Chondrocyte (in vitro differentiated cells): ENCODE data around the gene POLD1. TPM values are rescaled to one million over a fixed set of nuclear protein-coding genes. Genes with fewer than 3 reads are reported as not detected.

Source experiments
- DNase-seq: peaks from one replicate; pipeline ENCODE4 v3.0.0; 2021; ENCODE audit warnings: mixed read lengths, low spot score
- H3K27ac Mint-ChIP-seq: one replicate; pipeline ENCODE4 v1.8.0; 2021; ENCODE audit warnings: mild to moderate bottlenecking, moderate library complexity, mixed read lengths; ENCODE audit not compliant: unreplicated experiment
- H3K27me3 Mint-ChIP-seq: 2 replicates; pipeline ENCODE4 v1.8.0; 2021; ENCODE audit warnings: low read depth, mixed read lengths
- H3K36me3 Mint-ChIP-seq: 2 replicates; pipeline ENCODE4 v1.8.0; 2021; ENCODE audit warnings: low read depth, mixed read lengths
- H3K4me1 Mint-ChIP-seq: 2 replicates; pipeline ENCODE4 v1.8.0; 2021; ENCODE audit warnings: low read depth, mild to moderate bottlenecking, mixed read lengths
- H3K4me3 Mint-ChIP-seq: one replicate; pipeline ENCODE4 v1.8.0; 2021; ENCODE audit warnings: mild to moderate bottlenecking, moderate library complexity, mixed read lengths; ENCODE audit not compliant: unreplicated experiment
- H3K9me3 Mint-ChIP-seq: 2 replicates; pipeline ENCODE4 v1.8.0; 2021; ENCODE audit warnings: low read depth, mixed read lengths
- total RNA-seq: library from RNA; stranded (reverse); gene quantifications from 3 replicates; pipeline ENCODE4 v1.2.1, GENCODE V29; 2021
- TF ChIP-seq, protein P1 (sequence below): fragments of 200-600 bp; sonication (generic); IDR thresholded peaks from 2 replicates; pipeline ENCODE4 v1.5.0; 2021; ENCODE audit warnings: antibody characterized with exemption, mild to moderate bottlenecking, moderate library complexity

The POLD1 gene
- total RNA-seq, 1 donor from 2014 or later: 15.8 TPM

DNA sequence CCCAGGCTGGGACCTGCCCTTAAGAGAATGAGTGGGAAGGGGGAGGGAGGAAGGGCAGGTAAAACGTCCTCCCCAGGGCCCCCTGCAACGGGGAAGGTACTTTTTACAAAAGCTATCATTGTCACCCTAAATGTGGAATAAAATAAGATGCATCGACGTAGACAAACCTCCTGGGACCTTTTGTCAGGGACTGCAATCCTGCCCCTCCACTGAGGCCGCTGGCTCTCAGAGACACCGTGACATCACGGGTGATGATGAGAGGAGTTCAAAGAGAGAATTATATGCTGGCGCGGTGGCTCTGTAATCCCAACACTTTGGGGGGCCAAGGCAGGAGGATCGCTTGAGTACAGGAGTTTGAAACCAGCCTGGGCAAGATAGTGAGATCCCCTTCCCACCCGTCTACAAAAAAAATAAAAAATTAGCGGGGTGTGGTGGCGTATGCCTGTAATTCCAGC lies 46.8 kb downstream of the POLD1 start:
- H3K27ac Mint-ChIP-seq: no peak overlapping the region
- DNase-seq: no peak
- peaks cover 15% of the 10 kb centered on the region for H3K27me3 Mint-ChIP-seq
- no peaks in the 10 kb centered on the region for H3K9me3 Mint-ChIP-seq
- TF ChIP-seq, protein P1, sequence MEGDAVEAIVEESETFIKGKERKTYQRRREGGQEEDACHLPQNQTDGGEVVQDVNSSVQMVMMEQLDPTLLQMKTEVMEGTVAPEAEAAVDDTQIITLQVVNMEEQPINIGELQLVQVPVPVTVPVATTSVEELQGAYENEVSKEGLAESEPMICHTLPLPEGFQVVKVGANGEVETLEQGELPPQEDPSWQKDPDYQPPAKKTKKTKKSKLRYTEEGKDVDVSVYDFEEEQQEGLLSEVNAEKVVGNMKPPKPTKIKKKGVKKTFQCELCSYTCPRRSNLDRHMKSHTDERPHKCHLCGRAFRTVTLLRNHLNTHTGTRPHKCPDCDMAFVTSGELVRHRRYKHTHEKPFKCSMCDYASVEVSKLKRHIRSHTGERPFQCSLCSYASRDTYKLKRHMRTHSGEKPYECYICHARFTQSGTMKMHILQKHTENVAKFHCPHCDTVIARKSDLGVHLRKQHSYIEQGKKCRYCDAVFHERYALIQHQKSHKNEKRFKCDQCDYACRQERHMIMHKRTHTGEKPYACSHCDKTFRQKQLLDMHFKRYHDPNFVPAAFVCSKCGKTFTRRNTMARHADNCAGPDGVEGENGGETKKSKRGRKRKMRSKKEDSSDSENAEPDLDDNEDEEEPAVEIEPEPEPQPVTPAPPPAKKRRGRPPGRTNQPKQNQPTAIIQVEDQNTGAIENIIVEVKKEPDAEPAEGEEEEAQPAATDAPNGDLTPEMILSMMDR: no peak
- no peaks in the 10 kb centered on the region for H3K36me3 Mint-ChIP-seq
- peaks cover 14% of the 10 kb centered on the region for H3K4me1 Mint-ChIP-seq
- H3K4me3 Mint-ChIP-seq: peak overlapping the region; percentile 81

DNA sequence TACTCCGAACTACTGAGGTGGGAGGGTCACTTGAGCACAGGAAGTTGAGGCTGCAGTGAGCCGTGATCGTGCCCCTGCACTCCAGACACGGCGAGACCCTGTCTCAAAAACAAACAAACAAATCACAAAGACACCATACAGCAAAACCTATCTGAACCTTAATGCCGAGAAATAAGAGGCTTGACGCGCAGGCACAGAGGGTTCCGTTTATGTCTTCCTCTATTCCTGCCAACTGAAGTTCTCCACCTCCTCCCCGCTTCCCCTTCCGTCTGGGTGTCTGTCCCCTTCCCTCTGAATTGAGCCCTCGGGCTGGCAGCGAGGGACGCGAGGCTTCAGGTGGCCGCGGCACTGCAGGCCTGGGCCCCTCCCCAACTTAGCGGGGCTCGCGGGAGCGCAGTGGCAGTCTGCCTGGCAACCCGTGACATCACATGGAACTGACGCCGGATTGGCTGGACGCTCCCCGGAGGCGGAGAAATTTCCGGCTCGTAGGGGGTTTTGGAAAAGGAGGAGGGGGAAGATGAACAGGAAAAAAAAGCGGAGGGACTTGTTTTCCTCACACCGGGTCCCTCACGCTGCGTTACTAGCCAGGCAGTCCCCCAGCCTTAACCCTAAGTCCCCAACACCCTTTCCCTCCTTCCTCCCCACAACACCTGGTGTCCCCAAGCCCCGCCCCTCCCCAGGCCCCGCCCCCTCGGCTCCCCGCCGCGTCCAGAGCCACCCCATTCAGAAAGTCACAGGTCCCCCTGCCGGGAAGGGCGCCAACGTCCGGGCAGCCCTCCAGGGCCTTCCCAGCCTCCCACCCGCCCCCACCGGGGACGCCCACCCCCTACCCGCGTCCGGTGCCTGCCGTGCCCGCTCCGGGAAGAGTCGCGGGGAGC lies 47.4 kb downstream of the POLD1 start:
- H3K27me3 Mint-ChIP-seq: peaks cover 21% of the 10 kb centered on the region
- no peaks in the 10 kb centered on the region for H3K9me3 Mint-ChIP-seq
- no peaks in the 10 kb centered on the region for H3K36me3 Mint-ChIP-seq
- DNase-seq: no peak
- peaks cover 14% of the 10 kb centered on the region for H3K4me1 Mint-ChIP-seq
- H3K4me3 Mint-ChIP-seq: peak overlapping the region; percentile 81
- H3K27ac Mint-ChIP-seq: peak overlapping the region; percentile 82
- TF ChIP-seq, protein P1: no peak

DNA sequence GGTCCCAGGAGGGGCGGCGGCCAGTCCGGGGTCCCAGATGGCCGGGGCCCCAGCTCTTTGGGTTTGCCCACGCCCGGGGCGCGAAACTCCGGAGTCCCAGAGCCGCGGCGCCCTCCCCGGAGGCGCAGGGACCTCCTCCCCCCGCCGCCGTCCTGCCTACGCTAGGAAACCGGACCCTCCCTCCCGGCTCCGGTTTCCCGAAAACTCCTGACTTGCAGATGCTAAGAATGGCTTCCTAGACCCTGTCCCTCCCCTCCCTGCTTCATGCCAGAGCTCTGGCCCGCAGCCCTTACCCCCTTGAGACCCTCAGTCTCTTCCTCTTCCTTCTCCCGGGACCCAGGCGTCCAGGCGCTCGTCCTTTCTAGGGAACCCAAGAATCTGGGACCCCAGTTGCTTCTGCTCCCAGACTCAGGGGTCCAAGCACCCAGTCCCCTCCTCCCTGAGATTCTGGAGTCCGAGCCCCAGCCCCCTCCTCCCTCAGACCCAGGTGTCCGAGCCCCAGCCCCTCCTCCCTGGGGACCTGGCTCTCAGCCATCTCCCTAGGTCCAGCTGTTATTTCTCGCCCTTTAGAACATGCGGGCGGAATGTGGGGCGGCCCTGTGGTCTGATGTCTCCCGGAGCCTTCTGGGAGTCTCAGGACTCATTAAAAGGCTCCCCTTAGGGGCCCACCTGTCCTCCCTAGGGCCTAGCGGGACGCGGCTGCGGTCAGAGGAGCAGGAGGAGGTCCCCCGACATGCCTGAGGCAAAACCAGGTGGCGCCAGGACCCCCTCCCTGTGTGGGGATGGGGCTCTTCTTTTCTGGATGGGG lies 48.3 kb downstream of the POLD1 start, which contains the start of gene MYBPC2:
MYBPC2 (plus strand) TSS at position 672 of the 808 bp plus-strand sequence; CDS start at position 734, 62 bp downstream.
- Mint-ChIP-seq H3K4me3 (peak within 1 kb of the TSS; percentile 81), H3K9me3 (no peaks in the 10 kb centered on the region), H3K4me1 (peaks cover 14% of the 10 kb centered on the region), H3K36me3 (no peaks in the 10 kb centered on the region), H3K27ac (peak within 1 kb of the TSS; percentile 82), H3K27me3 (peaks cover 29% of the 10 kb centered on the region)
- TF ChIP-seq, protein P1: no peak
- DNase-seq: no peak

DNA sequence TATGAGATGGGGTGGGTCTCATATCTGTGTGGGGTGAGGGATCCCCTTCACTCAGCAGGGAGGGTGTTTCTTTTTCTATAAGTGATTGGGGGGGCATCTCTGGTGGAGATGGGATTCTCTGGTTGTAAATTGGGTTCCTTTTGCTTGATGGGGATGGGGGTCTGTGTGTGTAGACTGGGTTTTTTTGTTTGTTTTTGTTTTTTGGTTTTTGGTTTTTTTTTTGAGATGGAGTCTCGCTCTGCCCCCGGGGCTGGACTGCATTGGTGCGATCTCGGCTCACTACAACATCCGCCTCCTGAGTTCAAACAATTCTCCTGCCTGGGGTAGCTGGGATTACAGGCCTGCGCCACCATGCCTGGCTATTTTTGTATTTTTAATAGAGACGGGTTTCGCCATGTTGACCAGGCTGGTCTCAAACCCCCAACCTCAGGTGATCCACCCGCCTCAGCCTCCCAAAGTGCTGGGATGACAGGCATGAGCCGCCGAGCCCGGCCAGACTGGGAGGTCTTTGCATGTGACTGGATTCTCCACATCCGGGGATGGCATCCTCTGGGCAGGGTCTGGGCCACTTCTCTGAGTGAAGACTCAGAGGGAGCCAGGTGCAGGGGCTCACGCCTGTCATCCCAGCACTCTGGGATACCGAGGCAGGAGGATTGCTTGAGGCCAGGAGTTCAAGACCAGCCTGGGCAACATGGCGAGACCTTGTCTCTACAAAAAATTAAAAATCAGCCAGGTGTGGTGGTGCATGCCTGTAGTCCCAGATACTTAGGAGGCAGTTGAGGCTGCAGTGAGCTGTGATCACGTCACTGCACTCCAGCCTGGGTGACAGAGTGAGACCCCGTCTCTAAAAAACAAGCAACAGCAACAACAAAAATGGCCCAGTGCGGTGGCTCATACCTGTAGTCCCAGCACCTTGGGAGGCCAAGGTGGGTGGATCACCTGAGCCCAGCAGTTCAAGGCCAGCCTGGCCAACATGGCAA lies 49.3 kb downstream of the POLD1 start:
- H3K9me3 Mint-ChIP-seq: no peaks in the 10 kb centered on the region
- TF ChIP-seq, protein P1: no peak
- H3K4me1 Mint-ChIP-seq: peaks cover 14% of the 10 kb centered on the region
- no peaks in the 10 kb centered on the region for H3K36me3 Mint-ChIP-seq
- H3K27me3 Mint-ChIP-seq: peaks cover 40% of the 10 kb centered on the region
- peak overlapping the region; percentile 47 for H3K4me3 Mint-ChIP-seq
- no peak overlapping the region for H3K27ac Mint-ChIP-seq
- DNase-seq: no peak
